NB4 (cell line): ENCODE results near the gene MYH10.

Source experiments
- DNase-seq: peaks from one replicate; pipeline ENCODE4 v3.0.0; 2010; ENCODE audit warnings: low read depth
- H3K4me3 ChIP-seq: one replicate; pipeline ENCODE4 v1.5.1; 2011; ENCODE audit warnings: mild to moderate bottlenecking, low read depth, low read length, moderate library complexity
- CTCF ChIP-seq: IDR thresholded peaks from one replicate; pipeline ENCODE4 v1.5.1; 2012; ENCODE audit warnings: low read depth, low read length
- MAX ChIP-seq: IDR thresholded peaks from 2 replicates; pipeline ENCODE4 v1.6.1; 2011; ENCODE audit warnings: low read depth, low read length
- MYC ChIP-seq: IDR thresholded peaks from 2 replicates; pipeline ENCODE4 v1.6.1; 2011; ENCODE audit warnings: low read depth, low read length
- POLR2A ChIP-seq: IDR thresholded peaks from 2 replicates; pipeline ENCODE4 v1.6.1; 2011; ENCODE audit warnings: mild to moderate bottlenecking; ENCODE audit not compliant: insufficient read length; ENCODE audit errors: extremely low read depth

The MYH10 gene

GRCh38 chr17:8476741-8477140, 153.8 kb downstream of the MYH10 start:
- no peak overlapping the region for H3K4me3 ChIP-seq
- no peak for DNase-seq
- TF ChIP-seq POLR2A (no peak), MAX (no peak), MYC (no peak), CTCF (no peak)

GRCh38 chr17:8475781-8476180, 154.7 kb downstream of the MYH10 start:
- TF ChIP-seq POLR2A = no peak
- TF ChIP-seq CTCF = no peak
- TF ChIP-seq MYC = no peak
- no peak for TF ChIP-seq MAX

GRCh38 chr17:8475227-8475626, 155.3 kb downstream of the MYH10 start:
- DNase-seq = no peak
- H3K4me3 ChIP-seq = no peak overlapping the region
- TF ChIP-seq MAX = no peak

More at GRCh38 chr17:8475781-8476180, 154.7 kb downstream of the MYH10 start:
- H3K4me3 ChIP-seq = no peak overlapping the region
- no peak for DNase-seq

GRCh38 chr17:8474826-8475225, 155.7 kb downstream of the MYH10 start:
- no peak for TF ChIP-seq CTCF
- no peak for TF ChIP-seq MYC
- TF ChIP-seq POLR2A = no peak
- no peak for TF ChIP-seq MAX
- no peak for DNase-seq
- no peak overlapping the region for H3K4me3 ChIP-seq

GRCh38 chr17:8473451-8474192, 156.9 kb downstream of the MYH10 start:
- no peak overlapping the region for H3K4me3 ChIP-seq
- TF ChIP-seq POLR2A = no peak
- TF ChIP-seq MAX = no peak
- TF ChIP-seq CTCF = no peak
- no peak for TF ChIP-seq MYC
- DNase-seq = no peak

GRCh38 chr17:8472663-8473062, 157.9 kb downstream of the MYH10 start:
- no peak overlapping the region for H3K4me3 ChIP-seq
- no peak for TF ChIP-seq CTCF
- TF ChIP-seq POLR2A = no peak
- no peak for TF ChIP-seq MAX
- no peak for TF ChIP-seq MYC
- no peak for DNase-seq
